Fibroblast of lung (primary cell): ENCODE data around the gene ZNF853. TPM values are rescaled to one million over a fixed set of nuclear protein-coding genes. Genes with fewer than 3 reads are reported as not detected.

ENCODE experiments used
- DNase-seq, 2 donors: peaks; one replicate each; pipeline versions ENCODE4 v3.0.0 to v3.0.0-alpha.2; 2010; ENCODE audit warnings: low read depth in 2 of 2
- H2AFZ ChIP-seq: 2 replicates; pipeline ENCODE4 v1.5.1; 2012; ENCODE audit warnings: low read length, control low read depth, inconsistent platforms
- H3K27ac ChIP-seq: 2 replicates; pipeline ENCODE4 v1.5.1; 2011; ENCODE audit warnings: low read length, control low read depth; ENCODE audit not compliant: insufficient read depth
- H3K27me3 ChIP-seq: 2 replicates; pipeline ENCODE4 v1.5.1; 2011; ENCODE audit warnings: mild to moderate bottlenecking, low read length; ENCODE audit not compliant: control insufficient read depth, insufficient read depth
- H3K36me3 ChIP-seq: 2 replicates; pipeline ENCODE4 v1.5.1; 2011; ENCODE audit warnings: low read length; ENCODE audit not compliant: control insufficient read depth, insufficient read depth
- H3K4me1 ChIP-seq: 2 replicates; pipeline ENCODE4 v1.5.1; 2011; ENCODE audit warnings: low read length; ENCODE audit not compliant: control insufficient read depth, insufficient read depth; ENCODE audit errors: extremely low read depth
- H3K4me2 ChIP-seq: 2 replicates; pipeline ENCODE4 v1.5.1; 2011; ENCODE audit warnings: low read length, control low read depth; ENCODE audit not compliant: insufficient read depth; ENCODE audit errors: extremely low read depth
- H3K4me3 ChIP-seq, 4 experiments: fragments of 200-600 bp in 1 of 4; sonication (generic) in 1 of 4; replicated peaks in 1 of 4; 2 replicates each; pipeline ENCODE4 v1.5.1; 2011 to 2016; ENCODE audit warnings: low read length in 4 of 4, low read depth in 3 of 4, mild to moderate bottlenecking in 3 of 4, control low read depth in 2 of 4, inconsistent platforms in 1 of 4, mixed read lengths in 1 of 4; ENCODE audit not compliant: insufficient read depth in 1 of 4; ENCODE audit errors: control extremely low read depth in 1 of 4
- H3K79me2 ChIP-seq: 2 replicates; pipeline ENCODE4 v1.5.1; 2012; ENCODE audit warnings: mild to moderate bottlenecking, low read length, inconsistent platforms; ENCODE audit not compliant: control insufficient read depth, insufficient read depth
- H3K9ac ChIP-seq: 2 replicates; pipeline ENCODE4 v1.5.1; 2011; ENCODE audit warnings: mild to moderate bottlenecking, low read length, control low read depth; ENCODE audit not compliant: insufficient read depth
- H3K9me3 ChIP-seq: 2 replicates; pipeline ENCODE4 v1.5.1; 2012; ENCODE audit warnings: low read depth, low read length; ENCODE audit not compliant: control insufficient read depth, insufficient read depth
- H4K20me1 ChIP-seq: 2 replicates; pipeline ENCODE4 v1.5.1; 2011; ENCODE audit warnings: low read length; ENCODE audit not compliant: control insufficient read depth, insufficient read depth; ENCODE audit errors: extremely low read depth
- EZH2 ChIP-seq: IDR thresholded peaks from 2 replicates; pipeline ENCODE4 v1.5.1; 2012; ENCODE audit warnings: low read length, control low read depth, mild to moderate bottlenecking; ENCODE audit errors: missing control alignments
- polyA plus RNA-seq, 2 donors: library from polyadenylated mRNA; depleted of rRNA in 1 of 2; stranded (reverse) in 1 of 2; unstranded in 1 of 2; fragments of >200 nt; gene quantifications; 2 replicates each; pipeline ENCODE4 v1.2.1, GENCODE V29; 2011 to 2012; ENCODE audit warnings: missing spikeins in 1 of 2
- total RNA-seq: library from RNA; depleted of rRNA; stranded (reverse); fragments of >200 nt; gene quantifications from 2 replicates; pipeline ENCODE4 v1.2.1, GENCODE V29; 2014
- TF ChIP-seq, protein P1 (sequence below), 2 donors: IDR thresholded peaks in 1 of 2; conservative IDR thresholded peaks in 1 of 2; 1 replicate in 1 of 2; 2 replicates in 1 of 2; pipeline ENCODE4 v1.5.1; 2011 to 2012; ENCODE audit warnings: low read length in 2 of 2, control low read depth in 1 of 2, inconsistent platforms in 1 of 2, low read depth in 1 of 2, mild to moderate bottlenecking in 1 of 2

The ZNF853 gene
- total and polyA plus RNA-seq, 2 donors (not counting 1 experiment from before 2014, with no cell fraction given): 0.05 to 0.66 TPM

DNA sequence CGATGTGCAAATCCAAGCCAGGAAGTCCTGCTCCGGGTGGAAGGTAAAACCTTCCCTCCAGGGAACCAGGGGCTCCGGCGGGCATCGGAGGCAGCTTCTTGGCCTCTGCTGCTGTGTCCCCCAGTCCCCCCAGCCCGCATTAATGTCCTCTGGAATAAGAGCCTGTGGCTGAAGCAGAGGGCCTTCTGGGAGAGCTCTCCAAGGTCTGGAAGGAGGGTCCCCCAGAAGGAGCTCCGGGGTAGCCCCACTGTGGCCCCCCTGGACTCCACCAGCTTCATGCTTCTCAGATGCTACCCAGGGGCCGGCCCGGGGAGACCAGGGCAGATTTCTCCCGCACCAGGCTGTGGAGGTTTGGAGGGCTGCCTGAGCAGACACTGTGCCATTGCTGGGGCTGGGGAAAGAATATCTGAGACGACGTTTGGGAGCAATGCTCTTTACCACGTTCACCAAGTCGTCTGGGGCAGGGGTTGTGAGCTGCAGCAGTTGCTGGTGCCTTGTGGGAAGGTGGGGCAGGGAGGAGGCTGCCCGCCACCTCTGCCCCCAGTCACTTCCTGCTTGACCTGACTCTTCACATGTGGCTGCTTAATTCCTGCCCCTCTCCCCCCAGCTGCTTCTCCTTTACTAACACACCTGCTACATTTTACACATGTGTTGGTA, 8.3 kb downstream of the ZNF853 start:
- Histone ChIP-seq H3K27me3 (no peaks in the 10 kb centered on the region), H3K9ac (no peak overlapping the region), H3K4me3 (no peak overlapping the region), H3K27ac (no peak overlapping the region), H4K20me1 (no peaks in the 10 kb centered on the region), H3K4me1 (no peaks in the 10 kb centered on the region), H3K9me3 (no peaks in the 10 kb centered on the region), H3K4me2 (no peak overlapping the region), H2AFZ (no peak overlapping the region), H3K36me3 (no peaks in the 10 kb centered on the region), H3K79me2 (no peaks in the 10 kb centered on the region)
- no peak for TF ChIP-seq EZH2
- TF ChIP-seq, protein P1, sequence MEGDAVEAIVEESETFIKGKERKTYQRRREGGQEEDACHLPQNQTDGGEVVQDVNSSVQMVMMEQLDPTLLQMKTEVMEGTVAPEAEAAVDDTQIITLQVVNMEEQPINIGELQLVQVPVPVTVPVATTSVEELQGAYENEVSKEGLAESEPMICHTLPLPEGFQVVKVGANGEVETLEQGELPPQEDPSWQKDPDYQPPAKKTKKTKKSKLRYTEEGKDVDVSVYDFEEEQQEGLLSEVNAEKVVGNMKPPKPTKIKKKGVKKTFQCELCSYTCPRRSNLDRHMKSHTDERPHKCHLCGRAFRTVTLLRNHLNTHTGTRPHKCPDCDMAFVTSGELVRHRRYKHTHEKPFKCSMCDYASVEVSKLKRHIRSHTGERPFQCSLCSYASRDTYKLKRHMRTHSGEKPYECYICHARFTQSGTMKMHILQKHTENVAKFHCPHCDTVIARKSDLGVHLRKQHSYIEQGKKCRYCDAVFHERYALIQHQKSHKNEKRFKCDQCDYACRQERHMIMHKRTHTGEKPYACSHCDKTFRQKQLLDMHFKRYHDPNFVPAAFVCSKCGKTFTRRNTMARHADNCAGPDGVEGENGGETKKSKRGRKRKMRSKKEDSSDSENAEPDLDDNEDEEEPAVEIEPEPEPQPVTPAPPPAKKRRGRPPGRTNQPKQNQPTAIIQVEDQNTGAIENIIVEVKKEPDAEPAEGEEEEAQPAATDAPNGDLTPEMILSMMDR (conservative IDR thresholded peaks at IDR 0.05 in 1 of 2, IDR thresholded peaks at IDR 0.05 in 1 of 2; ENCODE audit: low read depth in 1 of 2, low read length in 2 of 2): no peak
- no peak for DNase-seq

GRCh38 chr7:6624246-6624611, 8.8 kb downstream of the ZNF853 start:
- TF ChIP-seq EZH2: no peak
- TF ChIP-seq, protein P1 (conservative IDR thresholded peaks at IDR 0.05 in 1 of 2, IDR thresholded peaks at IDR 0.05 in 1 of 2; ENCODE audit: low read depth in 1 of 2, low read length in 2 of 2): no peak
- H3K27me3 ChIP-seq: no peaks in the 10 kb centered on the region
- no peaks in the 10 kb centered on the region for H3K79me2 ChIP-seq
- H3K4me2 ChIP-seq: no peak overlapping the region
- H3K4me3 ChIP-seq: no peak overlapping the region
- no peaks in the 10 kb centered on the region for H3K36me3 ChIP-seq
- no peak overlapping the region for H3K9ac ChIP-seq
- no peaks in the 10 kb centered on the region for H3K4me1 ChIP-seq
- no peak for DNase-seq
- no peak overlapping the region for H2AFZ ChIP-seq
- H4K20me1 ChIP-seq: no peaks in the 10 kb centered on the region
- H3K27ac ChIP-seq: no peak overlapping the region
- H3K9me3 ChIP-seq: no peaks in the 10 kb centered on the region

GRCh38 chr7:6628045-6628444, 12.6 kb downstream of the ZNF853 start:
- Histone ChIP-seq H3K9ac (no peak overlapping the region), H3K4me2 (no peak overlapping the region), H2AFZ (no peak overlapping the region), H3K36me3 (no peaks in the 10 kb centered on the region), H3K79me2 (no peaks in the 10 kb centered on the region), H3K9me3 (no peaks in the 10 kb centered on the region), H4K20me1 (no peaks in the 10 kb centered on the region), H3K4me3 (no peak overlapping the region), H3K4me1 (no peaks in the 10 kb centered on the region), H3K27me3 (no peaks in the 10 kb centered on the region), H3K27ac (no peak overlapping the region)
- TF ChIP-seq, protein P1 (conservative IDR thresholded peaks at IDR 0.05 in 1 of 2, IDR thresholded peaks at IDR 0.05 in 1 of 2; ENCODE audit: low read depth in 1 of 2, low read length in 2 of 2): no peak
- no peak for TF ChIP-seq EZH2
- DNase-seq: no peak
